Fibroblast of lung (primary cell): ENCODE measurements around the gene SIDT2. TPM values are rescaled to one million over a fixed set of nuclear protein-coding genes. Genes with fewer than 3 reads are reported as not detected.

Experiments
- DNase-seq, 2 donors: peaks; one replicate each; pipeline versions ENCODE4 v3.0.0 to v3.0.0-alpha.2; 2010; ENCODE audit warnings: low read depth in 2 of 2
- H2AFZ ChIP-seq: 2 replicates; pipeline ENCODE4 v1.5.1; 2012; ENCODE audit warnings: low read length, control low read depth, inconsistent platforms
- H3K27ac ChIP-seq: 2 replicates; pipeline ENCODE4 v1.5.1; 2011; ENCODE audit warnings: low read length, control low read depth; ENCODE audit not compliant: insufficient read depth
- H3K27me3 ChIP-seq: 2 replicates; pipeline ENCODE4 v1.5.1; 2011; ENCODE audit warnings: mild to moderate bottlenecking, low read length; ENCODE audit not compliant: control insufficient read depth, insufficient read depth
- H3K36me3 ChIP-seq: 2 replicates; pipeline ENCODE4 v1.5.1; 2011; ENCODE audit warnings: low read length; ENCODE audit not compliant: control insufficient read depth, insufficient read depth
- H3K4me1 ChIP-seq: 2 replicates; pipeline ENCODE4 v1.5.1; 2011; ENCODE audit warnings: low read length; ENCODE audit not compliant: control insufficient read depth, insufficient read depth; ENCODE audit errors: extremely low read depth
- H3K4me2 ChIP-seq: 2 replicates; pipeline ENCODE4 v1.5.1; 2011; ENCODE audit warnings: low read length, control low read depth; ENCODE audit not compliant: insufficient read depth; ENCODE audit errors: extremely low read depth
- H3K4me3 ChIP-seq, 4 experiments: fragments of 200-600 bp in 1 of 4; sonication (generic) in 1 of 4; replicated peaks in 1 of 4; 2 replicates each; pipeline ENCODE4 v1.5.1; 2011 to 2016; ENCODE audit warnings: low read length in 4 of 4, low read depth in 3 of 4, mild to moderate bottlenecking in 3 of 4, control low read depth in 2 of 4, inconsistent platforms in 1 of 4, mixed read lengths in 1 of 4; ENCODE audit not compliant: insufficient read depth in 1 of 4; ENCODE audit errors: control extremely low read depth in 1 of 4
- H3K79me2 ChIP-seq: 2 replicates; pipeline ENCODE4 v1.5.1; 2012; ENCODE audit warnings: mild to moderate bottlenecking, low read length, inconsistent platforms; ENCODE audit not compliant: control insufficient read depth, insufficient read depth
- H3K9ac ChIP-seq: 2 replicates; pipeline ENCODE4 v1.5.1; 2011; ENCODE audit warnings: mild to moderate bottlenecking, low read length, control low read depth; ENCODE audit not compliant: insufficient read depth
- H3K9me3 ChIP-seq: 2 replicates; pipeline ENCODE4 v1.5.1; 2012; ENCODE audit warnings: low read depth, low read length; ENCODE audit not compliant: control insufficient read depth, insufficient read depth
- H4K20me1 ChIP-seq: 2 replicates; pipeline ENCODE4 v1.5.1; 2011; ENCODE audit warnings: low read length; ENCODE audit not compliant: control insufficient read depth, insufficient read depth; ENCODE audit errors: extremely low read depth
- EZH2 ChIP-seq: IDR thresholded peaks from 2 replicates; pipeline ENCODE4 v1.5.1; 2012; ENCODE audit warnings: low read length, control low read depth, mild to moderate bottlenecking; ENCODE audit errors: missing control alignments
- polyA plus RNA-seq, 2 donors: library from polyadenylated mRNA; depleted of rRNA in 1 of 2; stranded (reverse) in 1 of 2; unstranded in 1 of 2; fragments of >200 nt; gene quantifications; 2 replicates each; pipeline ENCODE4 v1.2.1, GENCODE V29; 2011 to 2012; ENCODE audit warnings: missing spikeins in 1 of 2
- total RNA-seq: library from RNA; depleted of rRNA; stranded (reverse); fragments of >200 nt; gene quantifications from 2 replicates; pipeline ENCODE4 v1.2.1, GENCODE V29; 2014
- TF ChIP-seq, protein P1 (sequence below), 2 donors: IDR thresholded peaks in 1 of 2; conservative IDR thresholded peaks in 1 of 2; 1 replicate in 1 of 2; 2 replicates in 1 of 2; pipeline ENCODE4 v1.5.1; 2011 to 2012; ENCODE audit warnings: low read length in 2 of 2, control low read depth in 1 of 2, inconsistent platforms in 1 of 2, low read depth in 1 of 2, mild to moderate bottlenecking in 1 of 2

The SIDT2 gene
- total and polyA plus RNA-seq, 2 donors (not counting 1 experiment from before 2014, with no cell fraction given): 23.5 to 27.2 TPM

DNA sequence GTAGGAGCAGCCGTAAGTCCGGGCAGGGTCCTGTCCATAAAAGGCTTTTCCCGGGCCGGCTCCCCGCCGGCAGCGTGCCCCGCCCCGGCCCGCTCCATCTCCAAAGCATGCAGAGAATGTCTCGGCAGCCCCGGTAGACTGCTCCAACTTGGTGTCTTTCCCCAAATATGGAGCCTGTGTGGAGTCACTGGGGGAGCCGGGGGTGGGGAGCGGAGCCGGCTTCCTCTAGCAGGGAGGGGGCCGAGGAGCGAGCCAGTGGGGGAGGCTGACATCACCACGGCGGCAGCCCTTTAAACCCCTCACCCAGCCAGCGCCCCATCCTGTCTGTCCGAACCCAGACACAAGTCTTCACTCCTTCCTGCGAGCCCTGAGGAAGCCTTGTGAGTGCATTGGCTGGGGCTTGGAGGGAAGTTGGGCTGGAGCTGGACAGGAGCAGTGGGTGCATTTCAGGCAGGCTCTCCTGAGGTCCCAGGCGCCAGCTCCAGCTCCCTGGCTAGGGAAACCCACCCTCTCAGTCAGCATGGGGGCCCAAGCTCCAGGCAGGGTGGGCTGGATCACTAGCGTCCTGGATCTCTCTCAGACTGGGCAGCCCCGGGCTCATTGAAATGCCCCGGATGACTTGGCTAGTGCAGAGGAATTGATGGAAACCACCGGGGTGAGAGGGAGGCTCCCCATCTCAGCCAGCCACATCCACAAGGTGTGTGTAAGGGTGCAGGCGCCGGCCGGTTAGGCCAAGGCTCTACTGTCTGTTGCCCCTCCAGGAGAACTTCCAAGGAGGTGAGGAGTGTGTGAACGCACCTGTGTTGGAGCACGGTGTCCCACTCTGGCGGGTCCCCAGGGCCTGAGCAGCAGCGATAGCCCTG, 20.7 kb downstream of the SIDT2 start, which contains the start of gene TAGLN:
Gene TAGLN (plus strand): TSS at position 318 of the 863 bp plus-strand sequence. CDS start 3,644 bp downstream, outside the sequence.
- no peaks in the 10 kb centered on the region for H4K20me1 ChIP-seq
- DNase-seq: peak; percentile 90 to 97
- peak within 1 kb of the TSS; percentile 47 to 76 (median 58) for H3K4me3 ChIP-seq
- H3K4me2 ChIP-seq: peak within 1 kb of the TSS; percentile 86
- peaks cover 15% of the 10 kb centered on the region for H3K36me3 ChIP-seq
- no peaks in the 10 kb centered on the region for H3K27me3 ChIP-seq
- no peak within 1 kb of the TSS for H2AFZ ChIP-seq
- H3K79me2 ChIP-seq: peaks cover 48% of the 10 kb centered on the region
- H3K27ac ChIP-seq: peak within 1 kb of the TSS; percentile 85
- TF ChIP-seq, protein P1, sequence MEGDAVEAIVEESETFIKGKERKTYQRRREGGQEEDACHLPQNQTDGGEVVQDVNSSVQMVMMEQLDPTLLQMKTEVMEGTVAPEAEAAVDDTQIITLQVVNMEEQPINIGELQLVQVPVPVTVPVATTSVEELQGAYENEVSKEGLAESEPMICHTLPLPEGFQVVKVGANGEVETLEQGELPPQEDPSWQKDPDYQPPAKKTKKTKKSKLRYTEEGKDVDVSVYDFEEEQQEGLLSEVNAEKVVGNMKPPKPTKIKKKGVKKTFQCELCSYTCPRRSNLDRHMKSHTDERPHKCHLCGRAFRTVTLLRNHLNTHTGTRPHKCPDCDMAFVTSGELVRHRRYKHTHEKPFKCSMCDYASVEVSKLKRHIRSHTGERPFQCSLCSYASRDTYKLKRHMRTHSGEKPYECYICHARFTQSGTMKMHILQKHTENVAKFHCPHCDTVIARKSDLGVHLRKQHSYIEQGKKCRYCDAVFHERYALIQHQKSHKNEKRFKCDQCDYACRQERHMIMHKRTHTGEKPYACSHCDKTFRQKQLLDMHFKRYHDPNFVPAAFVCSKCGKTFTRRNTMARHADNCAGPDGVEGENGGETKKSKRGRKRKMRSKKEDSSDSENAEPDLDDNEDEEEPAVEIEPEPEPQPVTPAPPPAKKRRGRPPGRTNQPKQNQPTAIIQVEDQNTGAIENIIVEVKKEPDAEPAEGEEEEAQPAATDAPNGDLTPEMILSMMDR (conservative IDR thresholded peaks at IDR 0.05 in 1 of 2, IDR thresholded peaks at IDR 0.05 in 1 of 2; ENCODE audit: low read depth in 1 of 2, low read length in 2 of 2): no peak
- H3K9me3 ChIP-seq: no peaks in the 10 kb centered on the region
- H3K4me1 ChIP-seq: peaks cover 32% of the 10 kb centered on the region
- peak within 1 kb of the TSS; percentile 79 for H3K9ac ChIP-seq

GRCh38 chr11:117199916-117200812, 21.6 kb downstream of the SIDT2 start:
- H3K4me1 ChIP-seq: peaks cover 37% of the 10 kb centered on the region

More at GRCh38 chr11:117199916-117200812, 21.6 kb downstream of the SIDT2 start:
- peak overlapping the region; percentile 85 for H3K27ac ChIP-seq
- no peaks in the 10 kb centered on the region for H3K27me3 ChIP-seq
- peaks cover 48% of the 10 kb centered on the region for H3K79me2 ChIP-seq
- peaks cover 16% of the 10 kb centered on the region for H3K36me3 ChIP-seq
- H3K4me3 ChIP-seq: peak overlapping the region; percentile 47 to 76 (median 58)
- no peak for TF ChIP-seq EZH2
- TF ChIP-seq, protein P1 (conservative IDR thresholded peaks at IDR 0.05 in 1 of 2, IDR thresholded peaks at IDR 0.05 in 1 of 2; ENCODE audit: low read depth in 1 of 2, low read length in 2 of 2): no peak
- H4K20me1 ChIP-seq: no peaks in the 10 kb centered on the region
- peak overlapping the region; percentile 86 for H3K4me2 ChIP-seq
- no peak overlapping the region for H2AFZ ChIP-seq
- H3K9ac ChIP-seq: peak overlapping the region; percentile 79
- DNase-seq: no peak
- H3K9me3 ChIP-seq: no peaks in the 10 kb centered on the region
